ENCODE measurements around the gene RBAK. TPM values are rescaled to one million over a fixed set of nuclear protein-coding genes. Genes with fewer than 3 reads are reported as not detected.

Gene RBAK
- total RNA-seq, 2 experiments from 2014 or later: 5.6 to 6.5 TPM

GRCh38 chr7:5093948-5094347 lies 48.3 kb downstream of the RBAK start:
- H3K27me3 Mint-ChIP-seq (ENCODE audit: low read depth): no peaks in the 10 kb centered on the region
- H3K27ac Mint-ChIP-seq: no peak overlapping the region
- peaks cover 2% of the 10 kb centered on the region for H3K36me3 Mint-ChIP-seq (ENCODE audit: low read depth)

DNA sequence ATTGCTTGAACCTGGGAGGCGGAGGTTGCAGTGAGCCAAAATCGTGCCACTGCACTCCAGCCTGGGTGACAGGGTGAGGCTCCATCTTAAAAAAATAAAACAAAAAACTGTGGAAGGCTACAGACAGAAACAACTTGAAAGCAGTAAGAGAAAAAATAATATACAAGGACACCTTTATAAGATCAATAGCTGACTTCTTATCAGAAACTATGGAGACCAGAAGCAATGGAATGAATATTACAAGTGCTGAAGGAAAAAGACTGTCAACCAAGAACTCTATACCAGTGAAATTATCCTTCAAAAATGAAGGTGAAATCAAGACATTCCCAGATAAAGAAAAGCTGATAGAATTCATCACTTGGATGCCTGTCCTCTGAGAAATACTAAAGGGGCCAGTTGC lies 49.0 kb downstream of the RBAK start:
- no peaks in the 10 kb centered on the region for H3K4me1 Mint-ChIP-seq (ENCODE audit: low read depth)
- intact Hi-C loops (cut with micrococcal nuclease): no loop called here
- H3K27ac Mint-ChIP-seq: no peak overlapping the region
- CTCF ChIA-PET: interaction anchor here (1.0 to 1.4 kb wide), 2 partner anchors 9 to 121 kb away, joined by 3 to 4 read pairs; no protein-coding TSS in a partner anchor
- H3K36me3 Mint-ChIP-seq (ENCODE audit: low read depth): peaks cover 2% of the 10 kb centered on the region
- H3K9me3 Mint-ChIP-seq: peaks cover 21% of the 10 kb centered on the region
- H3K4me3 Mint-ChIP-seq: no peak overlapping the region
- DNase-seq: no peak
- H3K27me3 Mint-ChIP-seq (ENCODE audit: low read depth): no peaks in the 10 kb centered on the region

More at GRCh38 chr7:5093948-5094347, 48.3 kb downstream of the RBAK start:
- CTCF ChIA-PET: interaction anchor here (1.0 to 1.4 kb wide), 2 partner anchors 9 to 120 kb away, joined by 3 to 4 read pairs; no protein-coding TSS in a partner anchor
- Mint-ChIP-seq H3K4me3 (no peak overlapping the region), H3K9me3 (peaks cover 21% of the 10 kb centered on the region), H3K4me1 (ENCODE audit: low read depth) (no peaks in the 10 kb centered on the region)
- intact Hi-C loops (cut with micrococcal nuclease): no loop called here
- DNase-seq: no peak

DNA sequence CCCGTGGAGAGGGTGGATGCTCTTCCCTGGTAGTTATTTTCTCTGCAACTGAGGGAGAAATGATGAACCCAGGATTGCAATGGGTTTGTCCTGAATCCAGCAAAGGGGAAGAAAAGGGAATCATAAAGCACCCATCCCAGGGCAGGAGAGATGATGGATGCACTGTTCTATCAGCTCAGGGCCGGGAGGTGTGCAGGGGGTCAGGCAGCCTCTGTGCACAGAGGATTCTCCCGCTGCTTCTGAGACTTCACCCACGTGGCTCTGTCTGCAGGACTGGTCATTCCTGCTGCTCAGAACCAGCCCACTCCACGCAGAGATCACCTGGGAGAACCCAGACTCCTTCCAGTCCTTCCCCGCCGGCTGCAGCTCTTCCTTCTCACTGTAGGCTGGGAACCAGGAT lies 70.7 kb downstream of the RBAK start:
- Mint-ChIP-seq H3K4me3 (no peak overlapping the region), H3K27ac (no peak overlapping the region), H3K4me1 (ENCODE audit: low read depth) (no peaks in the 10 kb centered on the region), H3K9me3 (no peaks in the 10 kb centered on the region), H3K27me3 (ENCODE audit: low read depth) (no peaks in the 10 kb centered on the region), H3K36me3 (ENCODE audit: low read depth) (no peaks in the 10 kb centered on the region)
- no peak for DNase-seq
- CTCF ChIA-PET: no interaction called here
- intact Hi-C loops (cut with micrococcal nuclease): no loop called here

DNA sequence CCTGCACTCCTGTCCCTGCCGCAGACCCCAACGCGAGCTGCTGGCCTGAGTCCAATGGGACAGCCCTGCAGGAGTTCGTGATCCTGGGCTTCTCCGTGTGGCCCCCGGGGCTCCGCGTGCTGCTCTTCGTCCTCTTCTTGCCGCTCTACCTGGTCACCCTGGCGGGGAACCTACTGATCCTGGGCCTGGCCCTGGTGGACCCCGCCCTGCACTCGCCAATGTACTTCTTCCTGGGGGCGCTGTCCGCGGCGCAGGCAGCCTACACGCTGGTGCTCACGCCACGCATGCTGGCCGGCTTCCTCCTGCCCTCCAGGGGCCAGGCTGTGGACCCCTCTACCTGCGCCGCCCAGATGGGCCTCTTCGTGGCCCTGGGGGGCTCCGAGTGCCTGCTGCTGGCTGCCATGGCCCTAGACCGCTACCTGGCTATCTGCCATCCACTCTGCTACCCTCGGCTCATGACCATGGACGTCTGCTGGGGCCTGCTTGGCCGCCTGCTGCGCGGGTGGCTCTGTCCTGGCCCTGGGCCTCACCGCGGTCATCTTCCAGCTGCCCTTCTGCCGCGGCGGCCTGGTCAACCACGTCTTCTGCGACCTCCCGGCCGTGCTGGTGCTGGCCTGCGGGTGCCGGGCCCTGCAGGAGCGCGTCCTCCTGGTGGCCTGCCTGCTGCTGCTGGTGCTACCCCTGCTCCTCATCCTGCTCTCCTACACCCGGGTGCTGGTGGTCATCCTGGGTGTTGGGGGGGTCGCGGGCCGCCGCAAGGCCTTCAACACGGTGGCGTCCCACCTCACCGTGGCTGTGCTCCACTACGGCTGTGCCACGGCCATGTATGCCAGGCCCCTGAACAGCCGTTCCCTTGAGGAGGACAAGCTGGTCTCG lies 71.7 kb downstream of the RBAK start:
- no peaks in the 10 kb centered on the region for H3K27me3 Mint-ChIP-seq (ENCODE audit: low read depth)
- H3K36me3 Mint-ChIP-seq (ENCODE audit: low read depth): no peaks in the 10 kb centered on the region
- DNase-seq: no peak
- CTCF ChIA-PET: no interaction called here
- H3K27ac Mint-ChIP-seq: no peak overlapping the region
- intact Hi-C loops (cut with micrococcal nuclease): no loop called here
- H3K4me3 Mint-ChIP-seq: no peak overlapping the region
- H3K4me1 Mint-ChIP-seq (ENCODE audit: low read depth): no peaks in the 10 kb centered on the region
- no peaks in the 10 kb centered on the region for H3K9me3 Mint-ChIP-seq

Other genes starting within 250 kb of the RBAK start
- gene PAPOLB, start 183.8 kb upstream of the RBAK start, total RNA-seq: not detected
- gene RADIL, start 162.1 kb upstream of the RBAK start, total RNA-seq: under 1 TPM; 0.42 to 0.55 TPM
- not detected for gene MMD2, start 86.7 kb upstream of the RBAK start, total RNA-seq
- gene WIPI2, start 144.4 kb downstream of the RBAK start, total RNA-seq: 10 to 100 TPM; 42.6 to 45.1 TPM
- gene SLC29A4, start 237.1 kb downstream of the RBAK start, total RNA-seq: under 1 TPM; 0.24 to 0.42 TPM

Data from activated naive CD4-positive, alpha-beta T cell treated with anti-CD3 and anti-CD28 coated beads for 36 hours (primary cell).